DND-41 (cell line): ENCODE data around the gene ZMPSTE24.

Source experiments
- CTCF ChIP-seq: IDR thresholded peaks from 2 replicates; pipeline ENCODE4 v1.5.1; 2012; ENCODE audit warnings: borderline replicate concordance, low read length, moderate library complexity, mild to moderate bottlenecking; ENCODE audit not compliant: poor library complexity, severe bottlenecking; ENCODE audit errors: extremely low read depth
- EZH2 ChIP-seq: IDR thresholded peaks from 3 replicates; pipeline ENCODE4 v1.6.1; 2012; ENCODE audit warnings: borderline replicate concordance, low read depth, mild to moderate bottlenecking, moderate library complexity, low read length, inconsistent platforms; ENCODE audit not compliant: severe bottlenecking

GRCh38 chr1:40226192-40226591, 31.8 kb upstream of the ZMPSTE24 start:
- TF ChIP-seq CTCF: no peak
- TF ChIP-seq EZH2: no peak
